Spleen (tissue), 11 donors: ENCODE results near the gene KCNB1. TPM values are rescaled to one million over a fixed set of nuclear protein-coding genes. Genes with fewer than 3 reads are reported as not detected.
"Not testable (repeated sequence)": the region's sequence is repeated elsewhere in the genome, so short reads cannot be mapped to it uniquely, and the experiment has no call there.

Source experiments
- DNase-seq: peaks from one replicate; pipeline ENCODE4 v3.0.0-alpha.2; 2020
- H3K27ac ChIP-seq, 8 donors: fragments of 200-600 bp; sonication (generic) in 7 of 8; 1 replicate in 4 of 8; 2 replicates in 4 of 8; pipeline versions ENCODE4 v1.5.0 to v1.8.0; 2016 to 2021; ENCODE audit warnings: inconsistent platforms in 4 of 8, mild to moderate bottlenecking in 4 of 8, moderate library complexity in 1 of 8
- H3K27me3 ChIP-seq, 7 donors: fragments of 200-600 bp; sonication (generic) in 6 of 7; replicated peaks in 1 of 7; 1 replicate in 4 of 7; 2 replicates in 3 of 7; pipeline versions ENCODE4 v1.5.0 to v1.8.0; 2016 to 2021; ENCODE audit warnings: inconsistent platforms in 3 of 7, mild to moderate bottlenecking in 1 of 7
- H3K36me3 ChIP-seq, 6 donors: fragments of 200-600 bp; sonication (generic) in 5 of 6; 1 replicate in 4 of 6; 2 replicates in 2 of 6; pipeline versions ENCODE4 v1.5.0 to v1.8.0; 2016 to 2021; ENCODE audit warnings: inconsistent platforms in 2 of 6
- H3K4me1 ChIP-seq, 6 donors: fragments of 200-600 bp; sonication (generic) in 5 of 6; 1 replicate in 3 of 6; 2 replicates in 3 of 6; pipeline versions ENCODE4 v1.5.0 to v1.8.0; 2016 to 2021; ENCODE audit warnings: inconsistent platforms in 3 of 6
- H3K4me3 ChIP-seq, 8 donors: fragments of 200-600 bp; sonication (generic) in 7 of 8; 1 replicate in 4 of 8; 2 replicates in 4 of 8; pipeline versions ENCODE4 v1.5.0 to v1.8.0; 2016 to 2021; ENCODE audit warnings: inconsistent platforms in 4 of 8, mild to moderate bottlenecking in 4 of 8, moderate library complexity in 2 of 8
- H3K9me3 ChIP-seq, 8 donors: fragments of 200-600 bp; sonication (generic) in 7 of 8; 1 replicate in 4 of 8; 2 replicates in 4 of 8; pipeline versions ENCODE4 v1.5.0 to v1.8.0; 2016 to 2021; ENCODE audit warnings: inconsistent platforms in 4 of 8
- CTCF ChIP-seq, 11 experiments: fragments of 200-600 bp in 7 of 11; fragments of 450-650 bp in 4 of 11; sonication (generic) in 4 of 11; IDR thresholded peaks in 8 of 11; conservative IDR thresholded peaks in 3 of 11; 1 replicate in 7 of 11; 2 replicates in 4 of 11; pipeline versions ENCODE4 v1.4.0 to v1.8.0; 2016 to 2021; ENCODE audit warnings: antibody characterized with exemption in 11 of 11, inconsistent platforms in 4 of 11, mild to moderate bottlenecking in 1 of 11
- POLR2A ChIP-seq, 3 donors: fragments of 450-650 bp; IDR thresholded peaks; one replicate each; pipeline ENCODE4 v1.5.1; 2017; ENCODE audit warnings: antibody characterized with exemption in 3 of 3, mild to moderate bottlenecking in 1 of 3
- POLR2AphosphoS5 ChIP-seq, 3 donors: sonication (generic); formaldehyde crosslinking; IDR thresholded peaks; one replicate each; pipeline ENCODE4 v1.5.1; 2017; ENCODE audit warnings: antibody characterized with exemption in 3 of 3
- WGBS, 5 donors: extraction: QIAGEN DNeasy Blood & Tissue Kit in 3 of 5; methylation state at CpG; one replicate each; pipeline versions ENCODE4 v1.1.5 to v1.1.7; 2013 to 2018; 5-methylcytosine and 5-hydroxymethylcytosine counted together
- intact Hi-C: fragments of 100-400 bp; cut with DNase I; formaldehyde crosslinking; loops from one replicate; pipeline ENCODE4 v1.15.0; 2023; ENCODE audit warnings: low total_unique reads
- polyA plus RNA-seq, 3 donors: library from polyadenylated mRNA; stranded (reverse); fragments of 200-250 nt; gene quantifications; one replicate each; pipeline ENCODE4 v1.2.1, GENCODE V29; 2013
- total RNA-seq, 7 donors: library from RNA; depleted of rRNA in 3 of 7; stranded (reverse); fragments of >200 nt in 3 of 7; fragmentation: NEBNext Ultra II Directional in 4 of 7; extraction: Animal tissue kit (Norgen Biotek cat#: 25700) in 4 of 7; gene quantifications; one replicate each; pipeline versions ENCODE4 v1.1.0 to v1.2.1, GENCODE V29; 2016 to 2021
- donor health status: healthy with polysubstance abuse.
- donor health status: DM: no; HTN: no; CAD: no; lungs with moderate emphysema.
- donor health status: DM: no; HTN: no; CAD: no.
- donor health status: Bipolar disorder and iron deficiency.
- donor health status: healthy.
- donor health status: DM: no; HTN: no; CAD: no.
- donor health status: DM: yes; HTN: yes; CAD: no.

Gene KCNB1
- total and polyA plus RNA-seq, 10 donors: 0.02 to 3.2 (median 0.51) TPM

- Histone ChIP-seq H3K4me1 (peaks cover 0 to 11% (median 0%) of the 10 kb centered on the region in 6 donors), H3K36me3 (no peaks in the 10 kb centered on the region), H3K4me3 (no peak overlapping the region), H3K27me3 (peaks cover 0 to 28% (median 6%) of the 10 kb centered on the region in 7 donors), H3K27ac (no peak overlapping the region), H3K9me3 (no peaks in the 10 kb centered on the region)
- DNase-seq: no peak
- TF ChIP-seq POLR2AphosphoS5 (IDR thresholded peaks at IDR 0.05) (no peak), CTCF (IDR thresholded peaks at IDR 0.05 in 8 of 11, conservative IDR thresholded peaks at IDR 0.05 in 3 of 11) (no peak), POLR2A (IDR thresholded peaks at IDR 0.05) (no peak)
- 68 to 72% (median 69%) methylated on average over 8 of the region's 8 CpGs for WGBS, 5 donors
- intact Hi-C loops: no loop called here
Observed at GRCh38 chr20:49415005-49415667, 67.3 kb downstream of the KCNB1 start.

- no peak overlapping the region for H3K27ac ChIP-seq
- intact Hi-C loops: no loop called here
- no peak for DNase-seq
- H3K4me1 ChIP-seq: peaks cover 0 to 11% (median 0%) of the 10 kb centered on the region in 6 donors
- no peak for TF ChIP-seq CTCF (IDR thresholded peaks at IDR 0.05 in 8 of 11, conservative IDR thresholded peaks at IDR 0.05 in 3 of 11)
- no peak for TF ChIP-seq POLR2A (IDR thresholded peaks at IDR 0.05)
- TF ChIP-seq POLR2AphosphoS5 (IDR thresholded peaks at IDR 0.05): no peak
- no peaks in the 10 kb centered on the region for H3K36me3 ChIP-seq
- H3K9me3 ChIP-seq: no peaks in the 10 kb centered on the region
- peaks cover 0 to 37% (median 6%) of the 10 kb centered on the region in 7 donors for H3K27me3 ChIP-seq
- no peak overlapping the region for H3K4me3 ChIP-seq
- WGBS, 5 donors: 83 to 97% (median 85%) methylated on average over 4 of the region's 4 CpGs
Observed at GRCh38 chr20:49413677-49414076, 68.8 kb downstream of the KCNB1 start.

DNA sequence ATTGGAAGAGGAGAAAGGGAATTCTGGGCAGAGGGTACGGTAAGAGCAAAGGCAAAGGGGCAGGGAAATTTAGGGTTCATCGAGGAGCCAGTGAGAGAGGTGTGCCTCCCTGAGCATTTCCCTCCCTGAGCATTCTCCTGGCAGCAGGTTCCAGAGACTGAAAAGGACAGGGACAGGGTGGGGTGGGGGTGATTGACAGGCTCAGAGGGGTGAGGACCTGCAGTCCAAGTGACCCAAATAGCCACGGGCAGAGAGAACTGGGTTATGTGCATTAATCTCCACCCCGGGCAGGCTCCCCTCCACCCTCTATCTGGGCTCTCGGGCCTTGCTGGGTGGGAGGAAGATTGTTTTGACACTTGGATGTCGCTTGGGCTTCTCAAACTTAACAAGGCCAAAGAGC lies 69.5 kb downstream of the KCNB1 start:
- intact Hi-C loops: no loop called here
- H3K36me3 ChIP-seq: no peaks in the 10 kb centered on the region
- no peak for DNase-seq
- TF ChIP-seq POLR2AphosphoS5 (IDR thresholded peaks at IDR 0.05) (no peak), POLR2A (IDR thresholded peaks at IDR 0.05) (no peak)
- no peaks in the 10 kb centered on the region for H3K9me3 ChIP-seq
- no peak overlapping the region for H3K4me3 ChIP-seq
- peaks cover 0 to 11% (median 0%) of the 10 kb centered on the region in 6 donors for H3K4me1 ChIP-seq
- WGBS, 5 donors: 73 to 80% (median 75%) methylated on average over 6 of the region's 6 CpGs
- H3K27me3 ChIP-seq: peaks cover 0 to 40% (median 6%) of the 10 kb centered on the region in 7 donors
- H3K27ac ChIP-seq: no peak overlapping the region

- intact Hi-C loops: no loop called here
- Histone ChIP-seq H3K4me3 (no peak overlapping the region), H3K9me3 (no peaks in the 10 kb centered on the region), H3K4me1 (peaks cover 0 to 11% (median 0%) of the 10 kb centered on the region in 6 donors), H3K27me3 (peaks cover 0 to 45% (median 6%) of the 10 kb centered on the region in 7 donors), H3K27ac (no peak overlapping the region), H3K36me3 (no peaks in the 10 kb centered on the region)
- DNase-seq: no peak
- TF ChIP-seq POLR2A (IDR thresholded peaks at IDR 0.05): no peak
- WGBS, 5 donors: 91 to 94% (median 93%) methylated on average over 4 of the region's 4 CpGs
Observed at GRCh38 chr20:49412254-49412653, 70.2 kb downstream of the KCNB1 start.

GRCh38 chr20:49411221-49411925 lies 71.1 kb downstream of the KCNB1 start:
- Histone ChIP-seq H3K4me3 (no peak overlapping the region), H3K4me1 (peaks cover 0 to 11% (median 0%) of the 10 kb centered on the region in 6 donors), H3K9me3 (no peaks in the 10 kb centered on the region), H3K36me3 (no peaks in the 10 kb centered on the region), H3K27ac (no peak overlapping the region), H3K27me3 (peaks cover 0 to 50% (median 6%) of the 10 kb centered on the region in 7 donors)
- WGBS, 5 donors: 63 to 71% (median 66%) methylated on average over 10 of the region's 10 CpGs
- no peak for DNase-seq
- intact Hi-C loops: no loop called here
- TF ChIP-seq POLR2AphosphoS5 (IDR thresholded peaks at IDR 0.05): no peak
- TF ChIP-seq CTCF (IDR thresholded peaks at IDR 0.05 in 8 of 11, conservative IDR thresholded peaks at IDR 0.05 in 3 of 11): no peak
- no peak for TF ChIP-seq POLR2A (IDR thresholded peaks at IDR 0.05)

GRCh38 chr20:49409975-49410621 lies 72.4 kb downstream of the KCNB1 start:
- H3K4me3 ChIP-seq, DNase-seq, H3K36me3 ChIP-seq, H3K27ac ChIP-seq, intact Hi-C loops, H3K9me3 ChIP-seq: not testable (repeated sequence)
- peaks cover 0 to 11% (median 0%) of the 10 kb centered on the region in 6 donors for H3K4me1 ChIP-seq
- peaks cover 0 to 52% (median 6%) of the 10 kb centered on the region in 7 donors for H3K27me3 ChIP-seq
- 61 to 76% (median 73%) methylated on average over 5 of the region's 5 CpGs for WGBS, 5 donors
